GM19463 (cell line): Measurements from ENCODE around the gene GPRC5B.

ENCODE experiments used
- ATAC-seq: cut with Tn5 transposase; IDR thresholded peaks from one replicate; pipeline ENCODE4 v1.9.1; 2021; ENCODE audit warnings: mild to moderate bottlenecking, moderate library complexity; ENCODE audit not compliant: unreplicated experiment

Gene GPRC5B

DNA sequence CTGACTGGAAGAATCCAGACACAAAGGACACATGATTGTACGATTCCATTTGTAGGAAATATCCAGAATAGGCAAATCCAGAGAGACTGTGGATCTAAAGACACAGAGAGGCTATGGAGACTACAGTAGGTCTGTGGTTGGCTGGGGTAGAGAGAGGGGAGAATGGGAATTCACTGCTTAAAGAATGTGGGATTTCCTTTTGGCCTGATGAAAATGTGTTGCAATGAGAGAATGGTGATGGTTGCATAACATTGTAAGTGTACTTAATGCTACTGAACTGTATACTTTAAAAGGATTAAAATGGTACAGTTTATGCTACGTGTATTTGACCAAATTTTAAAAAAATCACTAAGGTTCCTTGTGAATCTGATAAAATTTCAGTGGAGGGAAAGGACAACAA lies 62.1 kb downstream of the GPRC5B start:
- no peak for ATAC-seq

DNA sequence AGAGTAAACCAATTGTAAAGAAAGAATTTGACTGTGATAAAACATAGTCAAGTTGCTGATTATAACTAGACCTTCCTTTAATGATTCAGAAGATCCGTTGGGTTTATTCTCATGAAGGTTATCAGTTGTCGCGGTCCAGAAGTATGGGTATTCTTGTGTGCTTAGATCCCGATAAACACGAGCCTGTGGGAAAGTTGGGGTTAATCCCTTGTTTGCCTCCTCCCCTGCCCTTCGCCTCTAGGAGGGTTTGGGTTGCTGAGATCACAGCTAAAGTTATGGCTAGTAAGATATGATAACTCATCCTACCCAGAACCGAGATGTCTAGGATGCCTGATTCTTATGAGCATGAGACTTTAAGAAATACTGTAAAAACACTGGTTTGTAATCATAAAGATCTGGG lies 66.8 kb downstream of the GPRC5B start:
- no peak for ATAC-seq

DNA sequence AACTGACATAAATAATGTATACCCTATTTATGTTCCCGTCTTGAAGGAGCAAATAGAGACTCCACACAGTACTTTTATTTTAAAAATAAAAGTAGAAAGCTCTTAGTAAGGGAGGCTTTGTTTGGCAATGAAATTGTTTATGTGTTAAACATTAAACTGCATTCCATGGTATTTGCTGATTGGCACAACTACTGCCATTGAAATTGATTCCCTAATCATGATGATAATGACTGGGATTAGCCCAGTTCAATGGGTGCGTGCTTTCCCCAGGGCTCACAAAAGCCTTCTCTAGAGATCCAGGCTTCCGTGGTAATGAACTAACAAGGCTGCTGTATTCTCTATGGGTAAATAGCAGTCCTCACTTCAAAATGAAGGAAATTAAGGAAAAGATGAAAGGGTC lies 67.5 kb downstream of the GPRC5B start:
- no peak for ATAC-seq

DNA sequence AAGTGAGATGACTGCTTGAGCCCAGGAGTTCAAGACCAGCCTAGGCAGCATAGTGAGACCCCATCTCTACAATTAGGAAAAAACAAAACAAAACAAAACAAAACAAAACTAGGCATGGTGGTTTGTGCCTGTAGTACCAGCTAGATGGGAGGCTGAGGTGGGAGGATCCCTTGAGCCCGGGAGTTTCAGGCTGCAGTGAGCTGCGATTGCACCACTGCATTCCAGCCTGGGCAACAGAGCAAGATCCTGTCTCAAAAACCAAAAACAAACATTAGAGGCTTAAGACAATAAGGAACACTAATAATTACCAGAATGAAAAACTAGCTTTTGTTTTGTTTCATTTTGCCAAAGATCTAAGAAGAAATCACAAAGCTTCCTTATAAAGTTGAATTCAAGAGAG lies 69.2 kb downstream of the GPRC5B start:
- no peak for ATAC-seq

DNA sequence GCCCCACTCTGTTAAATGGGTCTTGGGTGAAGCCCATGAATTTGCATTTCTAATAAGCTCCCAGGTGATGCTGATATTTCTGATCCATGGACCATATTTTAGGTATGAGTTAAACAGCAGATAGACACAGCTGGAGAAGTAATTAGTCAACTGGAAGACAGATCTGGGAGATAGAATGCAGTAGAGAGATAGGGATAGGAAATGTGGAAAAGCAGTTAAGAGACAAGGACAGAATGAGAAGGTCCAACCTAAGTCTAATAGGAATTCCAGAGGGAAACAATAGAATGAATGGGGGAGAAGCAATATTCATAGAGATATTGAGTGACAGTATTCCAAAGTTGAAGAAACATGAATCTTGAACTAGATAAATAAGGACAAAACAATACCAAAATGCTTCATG lies 71.7 kb downstream of the GPRC5B start:
- no peak for ATAC-seq

DNA sequence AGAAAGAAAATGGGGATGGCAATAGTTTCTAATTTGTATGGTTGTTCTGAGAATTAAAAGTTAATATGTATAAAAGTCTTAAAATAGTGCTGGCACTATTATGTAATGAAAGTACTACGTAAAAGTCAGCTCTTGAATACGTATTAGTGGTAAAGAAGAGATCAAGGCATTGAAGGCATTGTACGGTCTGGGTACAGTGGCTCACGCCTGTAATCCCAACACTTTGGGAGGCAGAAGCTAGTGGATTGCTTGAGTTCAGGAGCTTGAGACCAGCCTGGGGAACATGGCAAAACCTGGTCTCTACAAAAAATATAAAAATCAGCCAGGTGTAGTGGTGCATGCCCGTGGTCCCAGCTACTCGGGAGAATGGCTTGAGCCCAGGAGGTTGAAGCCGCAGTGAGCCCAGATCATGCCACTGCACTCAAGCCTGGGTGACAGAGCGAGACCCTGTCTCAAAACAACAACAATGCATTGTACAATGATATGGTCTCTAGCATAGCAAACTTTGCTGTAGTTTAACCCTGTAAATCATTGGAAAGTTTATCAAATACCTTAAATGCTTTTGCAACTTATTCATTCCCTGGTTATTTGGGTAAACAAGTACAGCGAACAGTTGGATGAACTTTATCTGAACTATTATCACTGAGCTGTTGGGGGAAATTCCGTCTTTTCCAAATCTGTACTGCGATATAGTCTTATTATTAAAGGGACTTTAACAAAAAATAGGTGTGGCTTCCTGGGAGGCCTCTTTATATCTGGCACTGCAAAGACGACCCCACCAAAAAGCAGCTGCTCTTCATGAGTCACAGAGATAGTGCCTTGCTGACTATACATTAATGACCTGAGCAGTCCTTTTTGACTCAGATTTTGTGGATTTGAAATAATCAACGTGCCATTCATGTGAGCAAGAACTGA lies 73.6 kb downstream of the GPRC5B start:
- no peak for ATAC-seq

DNA sequence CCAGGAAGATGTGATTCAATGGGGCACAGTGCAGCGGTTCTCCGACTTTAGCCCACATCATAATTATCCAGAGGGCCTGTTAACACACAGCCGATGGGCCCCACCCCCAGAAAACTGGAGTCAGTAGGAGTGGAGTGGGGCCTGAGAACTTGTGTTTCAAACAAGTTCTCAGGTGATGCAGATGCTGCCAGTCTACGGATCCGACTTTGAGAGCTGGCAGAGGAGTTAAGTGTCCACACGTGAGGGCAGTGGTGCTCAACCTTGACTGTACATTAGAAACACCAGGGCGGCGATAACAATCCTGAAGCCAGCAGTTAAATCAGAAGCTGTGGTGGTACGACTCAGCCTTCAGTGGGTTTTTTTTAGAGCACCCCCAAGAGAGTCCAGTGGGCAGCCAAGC lies 75.0 kb downstream of the GPRC5B start:
- ATAC-seq, result no peak

DNA sequence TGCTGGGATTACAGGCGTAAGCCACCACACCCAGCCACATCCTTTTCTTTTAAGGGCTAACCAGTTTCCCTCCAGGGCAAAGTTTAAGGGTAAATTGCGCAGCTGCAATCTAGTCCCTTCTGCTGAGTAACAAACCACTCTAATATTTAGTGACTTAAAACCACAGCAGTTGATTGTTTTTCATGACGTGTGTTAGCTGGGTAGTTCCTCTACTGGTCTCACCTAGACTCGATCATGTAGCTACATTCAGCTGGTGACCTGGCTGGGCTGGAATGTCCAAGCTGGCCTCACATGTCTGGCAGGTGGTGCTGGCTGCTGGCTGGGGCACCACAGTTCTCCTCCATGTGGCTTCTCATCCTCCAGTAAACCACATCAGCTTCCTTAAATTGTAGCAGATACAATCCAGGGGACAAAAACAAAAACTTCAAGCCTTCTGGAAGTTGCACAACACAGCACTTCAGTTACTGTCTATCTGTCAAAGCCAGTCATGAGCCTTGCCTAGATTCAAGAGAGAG lies 75.5 kb downstream of the GPRC5B start:
- ATAC-seq, result no peak

DNA sequence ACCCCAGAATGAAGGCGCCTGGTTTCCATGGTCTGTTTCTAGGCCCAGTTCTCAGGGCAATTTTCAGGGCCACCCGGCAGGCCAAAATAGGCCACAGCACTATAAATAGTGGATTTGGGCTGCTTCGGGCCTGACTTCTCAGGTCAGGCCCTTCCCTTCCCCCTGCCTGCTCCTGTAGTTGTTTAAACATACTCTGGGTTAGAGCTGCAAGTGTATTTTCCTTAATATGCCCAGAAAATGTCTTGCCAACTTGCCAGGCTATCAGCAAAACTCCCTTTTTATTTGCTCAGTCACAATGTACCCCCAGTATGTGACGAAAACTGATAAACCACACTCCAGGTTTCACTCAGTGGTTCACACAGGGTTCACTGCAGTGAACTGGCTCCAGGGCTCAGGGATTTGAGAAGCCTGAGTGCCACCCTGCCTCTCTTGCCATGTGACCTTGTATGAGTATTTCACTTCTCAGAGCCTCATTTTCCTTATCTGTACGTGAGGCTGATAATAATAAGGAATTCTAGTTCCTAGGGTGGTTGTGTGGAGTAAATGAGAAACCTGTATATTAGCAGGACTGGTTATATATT lies 76.5 kb downstream of the GPRC5B start:
- peak; percentile 97 for ATAC-seq
